Nephron progenitor cell (in vitro differentiated cells): Measurements from ENCODE around the gene ZDHHC11.
"Not testable (repeated sequence)": the region's sequence is repeated elsewhere in the genome, so short reads cannot be mapped to it uniquely, and the experiment has no call there.

Experiments used
- DNase-seq: peaks from one replicate; pipeline ENCODE4 v3.0.0; 2021
- H3K27ac Mint-ChIP-seq: 2 replicates; pipeline ENCODE4 v1.8.0; 2021; ENCODE audit warnings: mild to moderate bottlenecking, moderate library complexity, mixed read lengths
- H3K27me3 Mint-ChIP-seq: 2 replicates; pipeline ENCODE4 v1.8.0; 2021; ENCODE audit warnings: mild to moderate bottlenecking, low read depth, mixed read lengths; ENCODE audit not compliant: poor library complexity
- H3K36me3 Mint-ChIP-seq: 2 replicates; pipeline ENCODE4 v1.8.0; 2021; ENCODE audit warnings: low read depth, mixed read lengths
- H3K4me1 Mint-ChIP-seq: 2 replicates; pipeline ENCODE4 v1.8.0; 2021; ENCODE audit warnings: mixed read lengths
- H3K4me3 Mint-ChIP-seq: 2 replicates; pipeline ENCODE4 v1.8.0; 2021; ENCODE audit warnings: mild to moderate bottlenecking, moderate library complexity, mixed read lengths
- H3K9me3 Mint-ChIP-seq: 2 replicates; pipeline ENCODE4 v1.8.0; 2021; ENCODE audit warnings: mild to moderate bottlenecking, moderate library complexity, mixed read lengths
- CTCF ChIP-seq: fragments of 200-600 bp; sonication (generic); IDR thresholded peaks from 2 replicates; pipeline ENCODE4 v1.5.0; 2021; ENCODE audit warnings: antibody characterized with exemption

ZDHHC11 gene

GRCh38 chr5:854966-855743 lies 4.4 kb upstream of the ZDHHC11 start:
- TF ChIP-seq CTCF: no peak
- Mint-ChIP-seq H3K27ac (no peak overlapping the region), H3K4me3 (no peak overlapping the region), H3K9me3 (no peaks in the 10 kb centered on the region), H3K36me3 (no peaks in the 10 kb centered on the region), H3K4me1 (peaks cover 28% of the 10 kb centered on the region), H3K27me3 (peaks cover 5% of the 10 kb centered on the region)
- no peak for DNase-seq

DNA sequence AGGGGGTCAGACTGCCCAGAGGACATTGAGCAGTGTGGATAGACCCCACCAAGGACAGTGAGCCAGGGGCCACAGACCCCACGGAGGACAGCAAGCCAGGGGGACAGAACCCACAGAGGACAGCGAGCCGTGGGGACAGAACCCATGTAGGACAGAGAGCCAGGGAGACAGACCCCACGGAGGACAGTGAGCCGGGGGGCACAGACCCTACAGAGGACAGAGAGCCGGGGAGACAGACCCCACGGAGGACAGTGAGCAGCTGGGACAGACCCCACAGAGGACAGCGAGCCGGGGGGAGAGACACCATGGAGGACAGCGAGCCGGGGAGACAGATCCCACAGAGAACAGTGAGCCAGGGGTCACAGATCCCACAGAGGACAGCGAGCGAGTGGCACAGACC lies 3.4 kb upstream of the ZDHHC11 start:
- no peak overlapping the region for H3K4me3 Mint-ChIP-seq
- DNase-seq: no peak
- H3K4me1 Mint-ChIP-seq: peaks cover 32% of the 10 kb centered on the region
- H3K27me3 Mint-ChIP-seq: peaks cover 5% of the 10 kb centered on the region
- no peaks in the 10 kb centered on the region for H3K36me3 Mint-ChIP-seq
- no peak for TF ChIP-seq CTCF
- H3K27ac Mint-ChIP-seq: peak overlapping the region; percentile 50
- no peaks in the 10 kb centered on the region for H3K9me3 Mint-ChIP-seq

DNA sequence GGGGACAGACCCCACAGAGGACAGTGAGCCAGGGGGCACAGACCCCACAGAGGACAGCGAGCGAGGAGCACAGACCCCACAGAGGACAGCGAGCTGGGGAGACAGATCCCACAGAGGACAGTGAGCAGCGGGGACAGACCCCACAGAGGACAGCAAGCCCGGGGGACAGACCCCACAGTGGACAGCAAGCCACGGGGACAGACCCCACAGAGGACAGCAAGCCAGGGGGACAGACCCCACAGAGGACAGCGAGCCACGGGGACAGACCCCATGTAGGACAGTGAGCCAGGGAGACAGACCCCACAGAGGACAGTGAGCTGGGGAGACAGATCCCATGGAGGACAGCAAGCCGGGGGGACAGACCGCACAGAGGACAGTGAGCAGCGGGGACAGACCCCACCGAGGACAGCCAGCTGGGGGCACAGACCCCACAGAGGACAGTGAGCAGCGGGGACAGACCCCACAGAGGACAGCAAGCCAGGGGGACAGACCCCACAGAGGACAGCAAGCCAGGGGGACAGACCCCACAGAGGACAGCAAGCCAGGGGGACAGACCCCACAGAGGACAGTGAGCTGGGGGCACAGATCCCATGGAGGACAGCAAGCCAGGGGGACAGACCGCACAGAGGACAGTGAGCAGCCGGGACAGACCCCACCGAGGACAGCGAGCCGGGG lies 2.8 kb upstream of the ZDHHC11 start:
- not testable (repeated sequence) for H3K36me3 Mint-ChIP-seq, H3K9me3 Mint-ChIP-seq, H3K27ac Mint-ChIP-seq, H3K4me3 Mint-ChIP-seq, DNase-seq, H3K27me3 Mint-ChIP-seq
- peaks cover 31% of the 10 kb centered on the region for H3K4me1 Mint-ChIP-seq

DNA sequence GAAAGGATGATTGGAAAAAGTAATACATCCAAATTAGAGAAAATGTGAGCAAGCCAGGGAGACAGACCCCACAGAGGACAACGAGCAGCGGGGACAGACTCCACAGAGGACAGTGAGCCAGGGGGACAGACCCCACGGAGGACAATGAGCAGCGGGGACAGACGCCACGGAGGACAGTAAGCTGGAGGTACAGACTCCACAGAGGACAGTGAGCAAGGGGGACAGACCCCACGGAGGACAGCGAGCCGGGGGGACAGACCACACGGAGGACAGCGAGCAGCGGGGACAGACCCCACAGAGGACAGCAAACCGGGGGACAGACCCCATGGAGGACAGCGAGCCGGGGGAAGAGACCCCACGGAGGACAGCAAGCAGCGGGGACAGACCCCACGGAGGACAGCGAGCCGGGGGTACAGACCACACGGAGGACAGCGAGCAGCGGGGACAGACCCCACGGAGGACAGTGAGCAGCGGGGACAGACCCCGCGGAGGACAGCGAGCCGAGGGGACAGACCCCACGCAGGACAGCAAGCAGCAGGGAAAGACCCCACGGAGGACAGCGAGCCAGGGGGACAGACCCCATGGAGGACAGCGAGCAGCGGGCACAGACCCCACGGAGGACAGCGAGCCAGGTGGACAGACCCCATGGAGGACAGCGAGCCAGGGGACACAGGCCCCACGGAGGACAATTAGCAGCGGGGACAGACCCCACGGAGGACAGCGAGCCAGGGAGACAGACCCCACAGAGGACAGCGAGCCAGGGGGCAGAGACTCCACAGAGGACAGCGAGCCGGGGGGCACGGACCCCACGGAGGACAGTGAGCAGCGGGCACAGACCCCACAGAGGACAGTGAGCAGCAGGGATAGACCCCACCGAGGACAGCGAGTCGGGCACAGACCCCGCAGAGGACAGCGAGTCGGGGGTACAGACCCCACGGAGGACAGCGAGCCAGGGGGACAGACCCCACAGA lies 1.9 kb upstream of the ZDHHC11 start:
- DNase-seq: no peak
- peaks cover 27% of the 10 kb centered on the region for H3K4me1 Mint-ChIP-seq
- no peak for TF ChIP-seq CTCF

GRCh38 chr5:852018-852417 lies 1.2 kb upstream of the ZDHHC11 start:
- Mint-ChIP-seq H3K27me3 (peaks cover 5% of the 10 kb centered on the region), H3K27ac (peak overlapping the region; percentile 35), H3K4me1 (peaks cover 27% of the 10 kb centered on the region), H3K4me3 (no peak overlapping the region), H3K9me3 (no peaks in the 10 kb centered on the region), H3K36me3 (no peaks in the 10 kb centered on the region)
- no peak for TF ChIP-seq CTCF
- DNase-seq: no peak

More for the DNA sequence above, 1.9 kb upstream of the ZDHHC11 start:
- Mint-ChIP-seq H3K27me3 (peaks cover 5% of the 10 kb centered on the region), H3K9me3 (no peaks in the 10 kb centered on the region), H3K36me3 (no peaks in the 10 kb centered on the region), H3K4me3 (no peak overlapping the region), H3K27ac (peak overlapping the region; percentile 35)

GRCh38 chr5:851553-851952 lies 767 bp upstream of the ZDHHC11 start:
- Mint-ChIP-seq H3K27ac (peak overlapping the region; percentile 35), H3K4me3 (no peak overlapping the region), H3K9me3 (no peaks in the 10 kb centered on the region), H3K36me3 (no peaks in the 10 kb centered on the region), H3K4me1 (peaks cover 31% of the 10 kb centered on the region), H3K27me3 (peaks cover 10% of the 10 kb centered on the region)
- no peak for DNase-seq
- TF ChIP-seq CTCF: no peak
